Retinal pigment epithelial cell (primary cell): ENCODE data around the gene POLR3H.
A peak's percentile ranks its signal among the peaks of the same experiment; 100 is the strongest.

Source experiments
- DNase-seq: peaks from one replicate; pipeline ENCODE4 v3.0.0-alpha.2; 2010; ENCODE audit warnings: low read depth
- H3K4me3 ChIP-seq: 2 replicates; pipeline ENCODE4 v1.5.1; 2011; ENCODE audit warnings: mild to moderate bottlenecking, low read length, control low read depth, moderate library complexity
- CTCF ChIP-seq: conservative IDR thresholded peaks from 2 replicates; pipeline ENCODE4 v1.5.1; 2011; ENCODE audit warnings: low read depth, low read length, control low read depth, inconsistent platforms

The POLR3H gene

DNA sequence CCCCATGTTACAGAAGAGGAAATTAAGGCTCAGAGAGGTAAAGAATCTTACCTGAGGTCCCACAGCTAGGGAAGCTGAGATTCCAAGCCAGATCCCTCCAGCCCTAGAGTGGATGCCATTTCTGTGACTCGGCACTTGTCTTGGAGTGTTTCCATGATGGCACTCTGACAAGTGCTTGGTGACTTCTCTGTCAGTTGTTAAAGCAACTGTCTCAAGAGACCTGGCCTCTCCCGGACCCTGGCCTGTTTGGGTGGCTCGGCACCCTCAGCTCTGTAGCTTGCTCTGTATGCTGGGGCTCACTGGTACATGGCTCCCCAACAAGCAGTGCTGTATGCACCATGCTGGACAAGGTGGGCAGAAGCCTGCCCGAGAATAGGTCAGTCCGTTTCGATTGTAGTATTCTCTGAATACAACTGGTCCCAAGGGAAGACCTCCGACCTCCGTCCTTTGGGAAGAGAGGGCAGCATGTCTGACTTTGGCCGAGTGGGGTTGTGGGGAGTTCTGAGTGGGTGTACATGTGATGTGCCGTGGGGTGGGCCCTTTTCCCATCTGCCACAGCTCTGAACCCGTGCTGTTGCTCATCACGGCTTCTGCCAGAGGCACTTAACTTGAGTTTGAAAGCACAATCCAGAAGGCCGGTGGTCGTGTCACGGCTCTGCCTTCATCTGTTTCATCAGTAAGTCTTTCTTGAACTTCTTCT, 63.0 kb downstream of the POLR3H start:
- no peak for TF ChIP-seq CTCF
- no peak for DNase-seq

GRCh38 chr22:41480397-41480735, 63.9 kb downstream of the POLR3H start:
- no peak overlapping the region for H3K4me3 ChIP-seq
- DNase-seq: peak; percentile 55
- TF ChIP-seq CTCF: no peak

More for the DNA sequence above, 63.0 kb downstream of the POLR3H start:
- no peak overlapping the region for H3K4me3 ChIP-seq

DNA sequence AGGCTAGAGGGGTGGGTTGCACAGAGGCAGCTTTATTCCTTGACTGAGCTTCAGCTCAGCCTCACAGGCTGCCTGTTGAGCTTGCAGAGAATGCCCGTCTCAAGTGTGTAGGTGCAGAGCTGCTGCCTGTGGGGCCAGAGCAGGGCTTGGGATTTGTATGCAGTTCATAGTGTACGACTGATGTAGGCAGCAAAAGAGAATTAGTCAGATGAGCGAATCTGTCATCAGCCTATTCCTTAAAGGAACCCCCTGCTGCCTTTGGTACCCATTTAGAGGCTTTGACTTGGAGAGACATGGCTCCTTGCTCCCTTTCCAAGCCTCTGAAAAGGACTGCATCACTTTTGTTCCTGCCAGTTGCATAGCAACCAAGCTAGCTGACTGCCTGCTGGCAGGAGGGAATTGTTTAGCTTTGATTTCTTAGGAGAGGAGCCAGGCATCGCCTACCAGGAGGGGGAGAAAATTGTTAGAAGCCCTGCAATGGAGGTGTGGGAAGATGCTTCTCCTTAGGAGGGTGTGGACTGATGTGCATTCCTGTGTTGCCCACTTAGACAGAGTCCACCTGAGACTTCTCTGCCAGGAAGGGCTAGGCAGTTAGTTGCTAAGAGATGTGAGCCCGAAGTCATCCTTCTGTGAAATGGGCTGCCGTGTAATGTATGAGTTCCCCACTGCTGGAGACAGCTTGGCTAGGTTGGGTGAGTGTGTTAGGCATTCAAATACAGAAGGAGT, 64.4 kb downstream of the POLR3H start:
- no peak for TF ChIP-seq CTCF
- DNase-seq: no peak
- H3K4me3 ChIP-seq: no peak overlapping the region

- H3K4me3 ChIP-seq: no peak overlapping the region
- no peak for DNase-seq
- no peak for TF ChIP-seq CTCF
Measured at GRCh38 chr22:41478891-41479521, 65.3 kb downstream of the POLR3H start.

DNA sequence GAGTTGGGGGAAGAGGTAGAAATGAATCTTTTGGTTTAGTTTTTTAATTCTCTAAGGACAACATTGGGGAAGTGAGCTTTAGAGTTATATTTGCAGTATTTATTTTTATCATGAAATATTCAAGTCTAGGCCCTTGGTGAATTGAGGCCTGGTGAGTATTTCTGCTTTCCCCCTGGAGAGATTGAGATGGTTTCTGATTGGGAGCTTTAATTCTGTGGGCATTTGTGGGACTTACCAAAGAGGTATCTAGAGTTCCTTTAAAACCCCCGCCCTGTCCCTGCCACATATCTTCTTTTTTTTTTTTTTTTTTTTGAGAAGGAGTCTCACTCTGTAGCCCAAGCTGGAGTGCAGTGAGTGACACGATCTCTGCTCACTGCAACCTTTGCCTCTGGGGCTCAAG, 65.8 kb downstream of the POLR3H start:
- TF ChIP-seq CTCF: no peak
- no peak overlapping the region for H3K4me3 ChIP-seq
- DNase-seq: no peak
